Mammary epithelial cell (primary cell): ENCODE results near the gene RILPL1.

Experiments used
- EZH2 ChIP-seq: IDR thresholded peaks from 2 replicates; pipeline ENCODE4 v1.6.1; 2012; ENCODE audit warnings: low read length, inconsistent platforms, borderline replicate concordance
- TF ChIP-seq, protein P1 (sequence below), 2 donors: IDR thresholded peaks in 1 of 2; conservative IDR thresholded peaks in 1 of 2; 2 replicates each; pipeline ENCODE4 v1.5.1; 2011 to 2012; ENCODE audit warnings: inconsistent platforms in 2 of 2, low read length in 2 of 2, mild to moderate bottlenecking in 2 of 2, control low read depth in 1 of 2, low read depth in 1 of 2; ENCODE audit not compliant: insufficient read depth in 1 of 2; ENCODE audit errors: extremely low read depth in 1 of 2

- TF ChIP-seq, protein P1, sequence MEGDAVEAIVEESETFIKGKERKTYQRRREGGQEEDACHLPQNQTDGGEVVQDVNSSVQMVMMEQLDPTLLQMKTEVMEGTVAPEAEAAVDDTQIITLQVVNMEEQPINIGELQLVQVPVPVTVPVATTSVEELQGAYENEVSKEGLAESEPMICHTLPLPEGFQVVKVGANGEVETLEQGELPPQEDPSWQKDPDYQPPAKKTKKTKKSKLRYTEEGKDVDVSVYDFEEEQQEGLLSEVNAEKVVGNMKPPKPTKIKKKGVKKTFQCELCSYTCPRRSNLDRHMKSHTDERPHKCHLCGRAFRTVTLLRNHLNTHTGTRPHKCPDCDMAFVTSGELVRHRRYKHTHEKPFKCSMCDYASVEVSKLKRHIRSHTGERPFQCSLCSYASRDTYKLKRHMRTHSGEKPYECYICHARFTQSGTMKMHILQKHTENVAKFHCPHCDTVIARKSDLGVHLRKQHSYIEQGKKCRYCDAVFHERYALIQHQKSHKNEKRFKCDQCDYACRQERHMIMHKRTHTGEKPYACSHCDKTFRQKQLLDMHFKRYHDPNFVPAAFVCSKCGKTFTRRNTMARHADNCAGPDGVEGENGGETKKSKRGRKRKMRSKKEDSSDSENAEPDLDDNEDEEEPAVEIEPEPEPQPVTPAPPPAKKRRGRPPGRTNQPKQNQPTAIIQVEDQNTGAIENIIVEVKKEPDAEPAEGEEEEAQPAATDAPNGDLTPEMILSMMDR (conservative IDR thresholded peaks at IDR 0.05 in 1 of 2, IDR thresholded peaks at IDR 0.05 in 1 of 2; ENCODE audit: extremely low read depth in 1 of 2, insufficient read depth in 1 of 2, low read depth in 1 of 2, low read length in 2 of 2) = no peak
- TF ChIP-seq EZH2 = no peak
Observed at GRCh38 chr12:123530668-123531067, 2.9 kb downstream of the RILPL1 start.
